ENCODE data around the gene SLC15A1.

The SLC15A1 gene

GRCh38 chr13:98781905-98782304 is 29.4 kb upstream of the SLC15A1 start:
- TF ChIP-seq CTCF (IDR thresholded peaks at IDR 0.05; ENCODE audit: control insufficient read depth, insufficient read depth, low read depth, low read length, missing control alignments): no peak
- H3K4me3 ChIP-seq (ENCODE audit: control insufficient read depth, low read depth, low read length): no peak overlapping the region
- no peak for DNase-seq (ENCODE audit: low read depth)

- DNase-seq (ENCODE audit: low read depth): no peak
- no peak for TF ChIP-seq CTCF (IDR thresholded peaks at IDR 0.05; ENCODE audit: control insufficient read depth, insufficient read depth, low read depth, low read length, missing control alignments)
Measured at GRCh38 chr13:98781470-98781869, 29.0 kb upstream of the SLC15A1 start.

GRCh38 chr13:98781045-98781444 is 28.6 kb upstream of the SLC15A1 start:
- no peak overlapping the region for H3K4me3 ChIP-seq (ENCODE audit: control insufficient read depth, low read depth, low read length)

More at GRCh38 chr13:98781470-98781869, 29.0 kb upstream of the SLC15A1 start:
- H3K4me3 ChIP-seq (ENCODE audit: control insufficient read depth, low read depth, low read length): no peak overlapping the region

GRCh38 chr13:98780451-98780850 is 28.0 kb upstream of the SLC15A1 start:
- DNase-seq (ENCODE audit: low read depth): no peak
- TF ChIP-seq CTCF (IDR thresholded peaks at IDR 0.05; ENCODE audit: control insufficient read depth, insufficient read depth, low read depth, low read length, missing control alignments): no peak
- no peak overlapping the region for H3K4me3 ChIP-seq (ENCODE audit: control insufficient read depth, low read depth, low read length)

More at GRCh38 chr13:98781045-98781444, 28.6 kb upstream of the SLC15A1 start:
- TF ChIP-seq CTCF (IDR thresholded peaks at IDR 0.05; ENCODE audit: control insufficient read depth, insufficient read depth, low read depth, low read length, missing control alignments): no peak
- DNase-seq (ENCODE audit: low read depth): no peak

GRCh38 chr13:98779695-98780094 is 27.2 kb upstream of the SLC15A1 start:
- no peak for DNase-seq (ENCODE audit: low read depth)
- H3K4me3 ChIP-seq (ENCODE audit: control insufficient read depth, low read depth, low read length): no peak overlapping the region
- TF ChIP-seq CTCF (IDR thresholded peaks at IDR 0.05; ENCODE audit: control insufficient read depth, insufficient read depth, low read depth, low read length, missing control alignments): no peak

- H3K4me3 ChIP-seq (ENCODE audit: control insufficient read depth, low read depth, low read length): no peak overlapping the region
- no peak for DNase-seq (ENCODE audit: low read depth)
- no peak for TF ChIP-seq CTCF (IDR thresholded peaks at IDR 0.05; ENCODE audit: control insufficient read depth, insufficient read depth, low read depth, low read length, missing control alignments)
Measured at GRCh38 chr13:98778749-98779148, 26.3 kb upstream of the SLC15A1 start.

- TF ChIP-seq CTCF (IDR thresholded peaks at IDR 0.05; ENCODE audit: control insufficient read depth, insufficient read depth, low read depth, low read length, missing control alignments): no peak
- H3K4me3 ChIP-seq (ENCODE audit: control insufficient read depth, low read depth, low read length): no peak overlapping the region
- no peak for DNase-seq (ENCODE audit: low read depth)
Measured at GRCh38 chr13:98776644-98777043, 24.2 kb upstream of the SLC15A1 start.
